Skin of body (tissue), 2 donors: ENCODE measurements around the gene COL1A2. TPM values are rescaled to one million over a fixed set of nuclear protein-coding genes. Genes with fewer than 3 reads are reported as not detected.

Experiments
- DNase-seq: peaks from one replicate; lab custom pipeline; 2025; lab: John Stamatoyannopoulos, UW
- total RNA-seq: library from RNA; depleted of rRNA; stranded (reverse); fragments of >200 nt; gene quantifications from one replicate; pipeline ENCODE4 v1.2.3, GENCODE V29; 2014

Gene COL1A2
- 8,355 TPM for total RNA-seq

DNA sequence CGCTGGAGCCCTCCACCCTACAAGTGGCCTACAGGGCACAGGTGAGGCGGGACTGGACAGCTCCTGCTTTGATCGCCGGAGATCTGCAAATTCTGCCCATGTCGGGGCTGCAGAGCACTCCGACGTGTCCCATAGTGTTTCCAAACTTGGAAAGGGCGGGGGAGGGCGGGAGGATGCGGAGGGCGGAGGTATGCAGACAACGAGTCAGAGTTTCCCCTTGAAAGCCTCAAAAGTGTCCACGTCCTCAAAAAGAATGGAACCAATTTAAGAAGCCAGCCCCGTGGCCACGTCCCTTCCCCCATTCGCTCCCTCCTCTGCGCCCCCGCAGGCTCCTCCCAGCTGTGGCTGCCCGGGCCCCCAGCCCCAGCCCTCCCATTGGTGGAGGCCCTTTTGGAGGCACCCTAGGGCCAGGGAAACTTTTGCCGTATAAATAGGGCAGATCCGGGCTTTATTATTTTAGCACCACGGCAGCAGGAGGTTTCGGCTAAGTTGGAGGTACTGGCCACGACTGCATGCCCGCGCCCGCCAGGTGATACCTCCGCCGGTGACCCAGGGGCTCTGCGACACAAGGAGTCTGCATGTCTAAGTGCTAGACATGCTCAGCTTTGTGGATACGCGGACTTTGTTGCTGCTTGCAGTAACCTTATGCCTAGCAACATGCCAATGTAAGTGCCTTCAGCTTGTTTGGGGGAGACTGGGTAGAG is at the start of gene COL1A2:
TSS of gene COL1A2 (plus strand) at position 459 of the 704 bp plus-strand sequence. CDS start at position 596, 137 bp downstream.
- peak; percentile 97 for DNase-seq

- no peak for DNase-seq
Observed at GRCh38 chr7:94345907-94346306, 48.8 kb upstream of the COL1A2 start.

- DNase-seq = peak; percentile 99
Observed at GRCh38 chr7:94348142-94348541, 46.6 kb upstream of the COL1A2 start.

- DNase-seq = no peak
Observed at GRCh38 chr7:94350734-94351133, 44.0 kb upstream of the COL1A2 start.

DNA sequence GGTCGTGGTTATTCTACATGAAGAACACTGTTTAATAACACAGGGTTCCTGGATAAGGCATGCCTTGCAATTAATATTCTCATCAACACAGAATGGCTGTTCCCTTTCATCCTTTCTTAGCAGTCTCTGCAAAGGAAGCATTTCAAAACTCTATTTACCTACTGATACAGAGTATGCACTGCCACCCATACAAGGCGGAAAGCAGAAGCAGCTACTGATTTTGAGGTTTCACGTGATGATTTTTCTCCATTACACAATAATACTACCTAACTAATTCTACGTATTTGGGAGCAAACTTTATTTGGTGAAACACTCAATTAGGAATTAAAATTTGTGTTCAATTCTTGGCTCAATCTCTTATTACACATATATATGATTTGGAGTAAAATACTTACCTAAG is 43.0 kb upstream of the COL1A2 start:
- no peak for DNase-seq

- DNase-seq = no peak
Observed at GRCh38 chr7:94352887-94353286, 41.8 kb upstream of the COL1A2 start.

DNA sequence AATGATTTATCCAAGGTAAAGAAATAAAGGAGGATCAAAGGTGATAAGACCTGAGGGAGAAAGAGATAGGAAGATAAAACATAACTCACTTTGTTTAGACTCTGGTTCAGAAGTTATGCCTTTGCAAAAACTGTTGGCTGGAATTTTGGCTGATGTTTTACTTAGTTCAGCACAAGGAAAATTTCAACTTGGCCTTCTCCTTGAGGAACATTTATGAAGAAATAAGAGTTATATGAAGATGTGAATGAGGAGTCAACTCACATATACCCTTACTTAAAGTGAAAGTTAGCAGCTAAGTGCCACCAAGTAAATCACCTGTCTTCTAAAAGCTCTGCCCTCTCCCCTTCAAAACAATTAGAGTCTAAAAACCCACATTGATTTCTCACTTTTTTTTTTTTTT is 39.7 kb upstream of the COL1A2 start:
- DNase-seq = peak; percentile 73

DNA sequence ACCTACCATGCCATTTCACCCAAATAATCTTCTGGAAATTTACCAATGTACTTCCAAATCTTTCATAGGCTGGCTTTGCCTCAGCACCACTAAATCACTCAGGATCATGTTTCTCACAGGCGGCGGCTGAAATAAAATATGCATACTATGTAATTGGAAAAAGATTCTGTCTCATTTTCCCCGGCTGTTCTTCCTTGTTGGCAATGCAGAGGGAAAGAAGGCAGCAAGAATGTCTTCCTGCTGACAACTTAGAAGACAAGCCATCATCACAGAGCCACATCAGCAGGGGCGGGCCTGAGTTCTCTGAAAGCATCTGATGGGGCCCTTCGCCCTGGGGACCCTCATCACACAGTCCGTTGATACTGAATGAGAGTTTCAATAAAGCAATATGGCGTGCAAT is 39.2 kb upstream of the COL1A2 start:
- DNase-seq = peak; percentile 96

GRCh38 chr7:94357076-94357475 is 37.6 kb upstream of the COL1A2 start:
- no peak for DNase-seq

- DNase-seq = no peak
Observed at GRCh38 chr7:94360926-94361325, 33.8 kb upstream of the COL1A2 start.

GRCh38 chr7:94362276-94362675 is 32.4 kb upstream of the COL1A2 start:
- no peak for DNase-seq

GRCh38 chr7:94364816-94365215 is 29.9 kb upstream of the COL1A2 start:
- no peak for DNase-seq

DNA sequence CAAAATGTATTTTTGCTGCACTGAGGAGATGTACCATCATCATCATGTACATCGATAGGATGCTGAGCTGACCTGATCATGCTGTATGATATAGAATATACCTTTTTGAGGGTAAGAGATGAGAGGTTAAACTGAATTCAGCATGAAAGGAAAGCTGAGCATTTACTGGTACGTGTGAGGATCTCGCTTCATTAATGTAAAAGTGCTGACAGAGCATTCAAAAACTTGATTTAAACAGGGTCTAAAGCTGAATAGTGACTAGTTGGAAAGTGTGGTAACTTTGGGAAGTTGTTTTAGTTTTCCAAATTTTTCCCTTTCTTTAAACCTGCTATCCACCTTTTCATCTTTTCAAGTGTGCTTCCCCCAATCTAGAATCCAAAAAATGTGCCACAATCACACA is 28.5 kb upstream of the COL1A2 start:
- no peak for DNase-seq

- no peak for DNase-seq
Observed at GRCh38 chr7:94366832-94367231, 27.9 kb upstream of the COL1A2 start.

DNA sequence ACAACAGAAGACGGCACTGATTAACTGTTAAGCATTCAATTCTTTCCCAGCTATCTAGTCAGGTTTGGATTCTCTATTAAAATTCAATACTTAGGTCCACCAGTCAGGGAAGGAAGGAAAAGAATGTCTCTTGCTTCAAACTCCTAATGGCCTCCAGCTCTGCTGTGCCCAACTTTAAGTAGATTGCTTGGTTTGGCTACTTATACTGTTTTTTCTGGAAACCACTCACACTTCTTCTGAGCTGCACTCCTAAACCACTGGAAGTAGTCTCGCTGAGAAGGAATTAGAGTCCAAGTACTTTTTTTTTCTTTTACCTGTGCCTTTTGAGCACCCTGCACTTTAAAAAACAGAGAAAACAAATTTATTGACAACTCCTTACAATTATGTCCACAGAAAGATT is 26.7 kb upstream of the COL1A2 start:
- DNase-seq = peak; percentile 82

- DNase-seq = peak; percentile 99
Observed at GRCh38 chr7:94368371-94368791, 26.3 kb upstream of the COL1A2 start.

- peak; percentile 97 for DNase-seq
Observed at GRCh38 chr7:94374231-94374630, 20.5 kb upstream of the COL1A2 start.

DNA sequence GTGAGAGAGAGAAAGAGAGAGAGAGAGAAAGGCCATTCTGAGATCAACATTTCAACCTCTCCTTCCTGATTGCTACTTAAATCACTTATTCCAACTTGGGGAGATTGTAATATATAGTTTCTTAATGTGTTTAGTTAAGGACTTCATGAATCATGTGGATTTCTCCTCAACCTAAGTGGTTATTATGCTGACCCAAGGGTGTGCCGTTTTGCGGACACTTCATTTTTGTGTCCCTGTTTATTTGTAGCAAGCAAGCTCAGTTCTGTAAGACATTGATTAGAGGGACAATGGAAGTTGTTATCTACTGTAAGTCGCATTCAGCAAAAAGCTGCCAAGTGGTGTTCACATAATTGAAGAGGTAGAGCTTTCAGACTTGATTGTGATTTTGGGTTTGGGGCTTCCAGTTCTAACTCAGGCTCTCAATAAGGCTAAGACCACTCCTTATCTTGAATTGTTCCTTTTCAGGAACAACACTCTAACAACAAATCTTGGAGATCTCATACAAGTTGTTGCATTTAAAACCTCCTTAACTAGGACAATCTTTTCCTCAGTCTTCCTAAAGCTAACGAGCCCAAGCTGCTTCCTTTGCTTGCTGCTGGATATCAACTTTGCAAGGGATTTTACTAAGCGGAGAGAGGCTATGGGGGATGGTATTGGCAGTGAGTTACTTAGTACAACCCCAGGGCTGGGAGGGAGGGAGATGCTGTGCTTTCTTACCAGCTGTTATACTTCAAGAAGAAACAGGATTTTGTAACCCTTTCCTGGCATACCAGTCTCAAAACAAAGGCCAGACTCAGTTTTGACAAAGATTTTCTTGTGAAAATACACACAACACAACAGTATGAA is 19.8 kb upstream of the COL1A2 start:
- peak; percentile 99 for DNase-seq

DNA sequence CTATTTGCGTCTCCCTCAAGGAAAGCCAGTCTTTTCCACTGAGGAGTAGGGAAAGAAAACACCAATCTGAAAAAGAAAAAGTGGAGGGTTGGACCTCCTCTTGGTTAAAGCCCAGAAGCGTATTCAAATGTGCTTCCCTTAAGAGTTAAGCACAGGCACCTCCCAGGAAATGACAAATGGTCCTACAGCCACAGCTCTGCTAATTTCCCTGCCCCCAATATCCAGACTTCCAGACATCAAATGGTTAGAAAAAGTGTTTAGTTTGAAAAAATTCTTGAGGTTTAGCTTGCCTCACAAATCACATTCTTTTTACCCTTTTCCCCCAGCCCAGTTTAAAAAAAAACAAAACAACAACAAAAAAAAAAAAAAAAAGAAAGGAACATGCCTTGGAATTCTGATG is 19.0 kb upstream of the COL1A2 start:
- DNase-seq = peak; percentile 95

- DNase-seq = no peak
Observed at GRCh38 chr7:94376281-94376680, 18.4 kb upstream of the COL1A2 start.

DNA sequence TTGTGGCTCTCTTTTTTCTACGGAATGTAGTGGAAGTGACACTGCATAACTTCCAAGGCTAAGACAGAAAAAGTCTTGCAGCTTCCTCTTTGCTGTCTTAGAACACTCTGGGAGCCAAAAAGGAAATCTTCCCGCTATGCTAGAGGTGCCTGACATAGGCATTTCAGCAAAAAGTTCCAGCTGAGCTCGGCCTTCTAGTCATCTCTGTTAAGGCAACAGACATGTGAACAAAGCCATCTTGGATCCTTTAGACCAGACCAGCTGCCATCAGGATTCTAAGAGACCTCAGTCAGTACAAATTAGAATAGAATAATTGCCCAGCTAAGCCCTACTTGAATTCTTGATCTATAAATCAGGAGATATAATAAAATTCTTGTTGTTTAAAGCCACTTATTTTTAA is 16.3 kb upstream of the COL1A2 start:
- DNase-seq = no peak

DNA sequence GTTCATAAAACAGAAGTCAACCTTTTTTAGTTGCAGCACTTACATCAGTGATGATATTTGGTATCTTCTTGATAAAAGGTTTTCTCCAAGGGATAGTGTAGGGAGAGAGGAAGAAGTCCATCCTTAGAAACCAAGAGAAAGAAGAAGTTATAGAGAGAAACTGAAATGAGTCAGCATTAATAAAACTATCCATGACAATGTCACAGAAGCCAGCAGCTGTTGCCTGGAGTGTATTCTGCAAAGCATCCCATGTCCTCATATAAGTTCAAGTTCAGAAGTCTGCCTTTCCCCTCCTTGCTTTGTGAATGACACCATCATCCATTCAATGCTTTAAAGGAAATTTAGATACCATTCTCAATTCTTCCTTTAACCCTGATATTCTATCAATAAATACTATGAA is 14.4 kb upstream of the COL1A2 start:
- no peak for DNase-seq

DNA sequence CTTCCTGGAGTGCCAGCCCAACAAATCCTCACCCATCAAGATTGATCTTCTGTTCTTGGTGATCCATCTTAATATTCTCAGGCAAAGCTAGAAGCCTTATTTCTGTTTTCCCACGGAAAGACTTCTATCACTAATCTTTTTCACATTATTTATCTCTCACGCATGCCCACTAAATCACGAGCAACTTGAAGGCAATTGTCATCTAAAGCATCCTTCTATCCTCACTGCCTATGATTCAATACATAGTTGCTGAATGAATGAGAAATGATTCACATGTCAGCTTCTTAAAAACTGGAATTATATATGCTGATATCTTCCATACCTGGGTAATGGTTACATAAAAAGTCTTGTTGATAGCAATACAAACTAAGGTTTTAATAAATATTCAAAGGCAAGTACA is 12.6 kb upstream of the COL1A2 start:
- DNase-seq = no peak
